Astrocyte of the cerebellum (primary cell): Measurements from ENCODE around the gene PPM1D.

Experiments used
- DNase-seq: peaks from one replicate; pipeline ENCODE4 v3.0.0-alpha.2; 2011; ENCODE audit warnings: low read depth
- H3K4me3 ChIP-seq: 2 replicates; pipeline ENCODE4 v1.5.1; 2011; ENCODE audit warnings: mild to moderate bottlenecking, low read depth, low read length, moderate library complexity
- in situ Hi-C: cut with HindIII; loops from 2 replicates; pipeline ENCODE4 v1.10.0; 2017; ENCODE audit warnings: low sequenced_read_pairs
- TF ChIP-seq, protein P1 (sequence below): IDR thresholded peaks from 2 replicates; pipeline ENCODE4 v1.5.1; 2012; ENCODE audit warnings: low read length, low read depth, moderate library complexity, mild to moderate bottlenecking; ENCODE audit errors: missing control alignments

The PPM1D gene

DNA sequence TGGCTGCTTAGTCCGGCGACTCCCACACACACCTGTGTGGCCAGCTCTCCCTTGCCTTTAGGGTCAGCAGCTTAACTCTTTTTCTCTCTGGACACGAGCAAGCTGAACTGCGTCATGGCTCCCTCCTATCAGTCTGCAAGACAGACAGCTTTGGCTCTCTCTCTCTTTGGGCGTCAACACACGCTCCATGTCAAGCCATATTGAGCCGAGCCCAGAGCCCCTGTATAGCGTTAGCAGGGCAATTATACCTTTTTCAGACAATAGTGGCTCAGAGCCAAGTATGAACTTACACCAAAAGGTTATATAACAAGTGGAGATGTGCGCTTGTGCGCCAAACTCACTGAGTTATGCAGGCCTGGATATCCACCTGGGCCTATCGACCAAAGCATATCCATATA, 39.1 kb upstream of the PPM1D start:
- in situ Hi-C loops, result no loop called here
- DNase-seq, result no peak

DNA sequence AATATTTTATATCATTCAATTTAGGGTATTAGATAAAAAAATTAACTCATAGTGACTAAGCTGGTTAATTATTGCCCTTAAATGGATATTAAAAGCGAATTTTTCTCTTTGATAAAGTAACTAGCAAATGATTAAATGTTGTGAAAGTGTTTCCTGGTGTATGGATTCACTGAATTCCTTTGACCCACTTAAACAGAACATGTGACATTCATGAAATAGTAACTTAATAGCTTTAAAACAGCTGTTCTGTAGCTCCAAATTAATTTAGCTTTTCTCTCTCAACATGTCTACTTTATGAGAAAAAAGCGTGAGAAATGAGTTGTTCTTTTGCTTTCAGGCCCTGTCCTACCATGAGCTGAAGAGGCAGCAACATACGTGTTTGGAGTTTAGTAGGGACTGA, 37.6 kb upstream of the PPM1D start:
- no peak for DNase-seq
- TF ChIP-seq, protein P1, sequence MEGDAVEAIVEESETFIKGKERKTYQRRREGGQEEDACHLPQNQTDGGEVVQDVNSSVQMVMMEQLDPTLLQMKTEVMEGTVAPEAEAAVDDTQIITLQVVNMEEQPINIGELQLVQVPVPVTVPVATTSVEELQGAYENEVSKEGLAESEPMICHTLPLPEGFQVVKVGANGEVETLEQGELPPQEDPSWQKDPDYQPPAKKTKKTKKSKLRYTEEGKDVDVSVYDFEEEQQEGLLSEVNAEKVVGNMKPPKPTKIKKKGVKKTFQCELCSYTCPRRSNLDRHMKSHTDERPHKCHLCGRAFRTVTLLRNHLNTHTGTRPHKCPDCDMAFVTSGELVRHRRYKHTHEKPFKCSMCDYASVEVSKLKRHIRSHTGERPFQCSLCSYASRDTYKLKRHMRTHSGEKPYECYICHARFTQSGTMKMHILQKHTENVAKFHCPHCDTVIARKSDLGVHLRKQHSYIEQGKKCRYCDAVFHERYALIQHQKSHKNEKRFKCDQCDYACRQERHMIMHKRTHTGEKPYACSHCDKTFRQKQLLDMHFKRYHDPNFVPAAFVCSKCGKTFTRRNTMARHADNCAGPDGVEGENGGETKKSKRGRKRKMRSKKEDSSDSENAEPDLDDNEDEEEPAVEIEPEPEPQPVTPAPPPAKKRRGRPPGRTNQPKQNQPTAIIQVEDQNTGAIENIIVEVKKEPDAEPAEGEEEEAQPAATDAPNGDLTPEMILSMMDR, result no peak
- in situ Hi-C loops, result no loop called here
- no peak overlapping the region for H3K4me3 ChIP-seq

More for the DNA sequence above, 39.1 kb upstream of the PPM1D start:
- TF ChIP-seq, protein P1, result no peak
- no peak overlapping the region for H3K4me3 ChIP-seq

DNA sequence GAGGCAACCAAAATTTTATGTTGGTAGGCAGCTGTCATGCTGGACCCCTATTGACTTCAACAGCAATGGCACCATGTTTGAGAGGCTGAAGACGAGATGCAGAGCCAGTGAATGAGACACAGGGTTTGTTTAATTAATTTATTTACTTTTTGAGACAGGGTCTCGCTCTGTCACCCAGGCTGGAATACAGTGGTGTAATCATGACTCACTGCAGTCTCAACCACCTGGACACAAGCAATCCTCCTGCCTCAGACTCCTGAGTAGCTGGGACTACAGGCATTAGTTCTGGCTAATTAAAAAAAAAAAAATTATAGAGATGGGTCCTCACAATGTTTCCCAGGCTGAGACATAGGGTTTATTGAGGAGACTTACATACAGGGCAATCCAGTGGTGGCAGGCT, 36.2 kb upstream of the PPM1D start:
- TF ChIP-seq, protein P1, result no peak
- in situ Hi-C loops, result no loop called here

DNA sequence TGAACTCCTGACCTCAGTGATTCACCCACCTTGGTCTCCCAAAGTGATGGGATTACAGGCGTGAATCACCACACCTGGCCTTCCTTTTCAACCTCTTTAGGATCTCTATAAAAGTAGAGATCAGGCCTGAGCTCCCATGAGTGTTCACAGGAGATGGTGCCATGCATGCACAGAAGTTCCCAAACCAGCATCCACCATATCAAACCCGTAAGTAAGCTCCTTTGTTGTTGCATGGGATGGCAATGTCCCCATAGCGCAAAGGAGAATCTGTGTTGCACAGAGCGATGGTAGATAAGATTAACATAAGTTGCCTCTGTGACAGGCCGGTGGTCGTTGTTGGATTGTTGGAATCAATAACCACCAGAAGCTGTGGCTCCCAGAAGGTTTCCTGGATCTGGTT, 34.8 kb upstream of the PPM1D start:
- TF ChIP-seq, protein P1, result no peak
- in situ Hi-C loops, result no loop called here
- H3K4me3 ChIP-seq, result no peak overlapping the region
- no peak for DNase-seq

More for the DNA sequence above, 36.2 kb upstream of the PPM1D start:
- H3K4me3 ChIP-seq, result no peak overlapping the region
- DNase-seq, result no peak

DNA sequence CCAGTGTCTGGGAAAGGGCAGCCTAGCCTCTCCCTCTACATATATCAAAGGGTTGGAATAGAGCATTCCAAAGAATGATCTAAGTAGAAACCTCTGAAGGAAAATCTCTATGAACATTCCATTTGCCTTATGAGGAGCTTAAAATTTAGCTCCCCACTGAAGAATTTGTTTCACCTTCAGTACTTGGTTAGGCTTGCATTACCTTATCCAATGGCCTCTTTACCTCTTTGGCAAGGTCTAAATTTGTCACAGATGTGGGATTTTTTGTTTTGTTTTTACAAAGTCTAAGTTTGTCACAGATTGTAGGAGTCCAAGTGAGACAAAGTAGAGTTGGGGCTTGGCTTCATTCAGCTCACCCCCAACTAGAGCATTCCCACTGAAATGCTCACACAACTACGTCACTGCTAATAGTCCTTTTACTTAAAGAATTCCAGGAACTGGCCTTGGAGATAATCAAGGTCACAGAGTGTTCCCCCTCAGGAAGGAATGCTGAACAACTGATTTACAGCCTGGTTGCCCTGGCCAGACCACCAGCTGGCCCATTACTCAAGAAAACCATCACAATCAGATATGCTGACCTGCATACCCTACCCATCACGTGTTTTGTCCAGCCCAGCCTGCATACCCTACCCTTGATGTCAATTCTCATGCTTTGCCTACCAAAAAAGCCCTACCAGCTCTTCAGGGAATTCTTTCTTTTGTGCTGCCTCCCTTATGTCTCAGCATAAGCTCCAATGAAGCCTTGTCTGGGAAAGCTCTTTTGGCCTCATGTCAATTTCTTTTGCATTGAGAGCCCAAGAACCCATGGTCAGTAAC, 26.5 kb upstream of the PPM1D start:
- H3K4me3 ChIP-seq, result no peak overlapping the region
- TF ChIP-seq, protein P1, result no peak
- in situ Hi-C loops, result no loop called here
- no peak for DNase-seq

DNA sequence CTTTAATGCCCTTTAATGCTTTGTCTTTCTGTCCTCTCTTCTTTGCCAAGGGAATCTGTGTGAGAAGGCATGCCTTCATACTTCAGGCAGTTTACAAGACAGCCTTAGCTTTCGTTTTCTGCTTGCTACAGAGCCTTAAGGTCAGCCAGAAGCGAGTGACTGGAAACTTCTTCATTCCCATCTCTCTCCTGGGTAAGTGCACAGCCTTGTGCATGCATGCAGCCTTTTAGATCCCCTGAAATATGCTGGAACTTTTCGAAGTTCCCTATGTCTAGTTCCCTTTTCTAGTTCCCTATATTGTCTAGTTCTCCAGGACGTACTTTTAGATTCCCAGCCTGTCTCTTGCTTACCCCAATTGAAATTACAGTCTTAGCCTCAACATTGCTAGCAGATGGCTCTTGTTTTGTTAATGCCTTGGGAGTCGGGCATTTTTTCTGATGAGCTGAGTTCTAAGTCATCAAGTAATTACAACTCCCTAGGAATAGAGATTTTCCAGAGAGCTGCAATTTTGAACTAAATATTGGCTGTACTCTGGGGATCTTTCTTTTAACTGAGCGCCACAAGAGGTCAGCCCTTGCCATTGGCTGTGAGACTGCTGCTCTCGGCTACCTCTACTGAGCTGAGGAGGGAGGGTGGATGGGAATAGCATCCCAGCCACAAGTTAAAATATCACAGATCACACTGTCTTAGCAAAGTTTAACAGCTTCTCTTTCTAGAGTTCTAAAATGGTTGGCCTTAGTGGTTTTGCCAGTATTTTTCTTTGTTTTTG, 22.7 kb upstream of the PPM1D start:
- TF ChIP-seq, protein P1, result peak; percentile 2
- H3K4me3 ChIP-seq, result no peak overlapping the region
- no peak for DNase-seq
- in situ Hi-C loops, result no loop called here
